K562 (cell line): ENCODE data around the gene POLR3E. TPM values are rescaled to one million over a fixed set of nuclear protein-coding genes. Genes with fewer than 3 reads are reported as not detected.
A peak's percentile ranks its signal among the peaks of the same experiment; 100 is the strongest.

Source experiments
- ATAC-seq: fragments of 200-7000 bp; cut with Tn5 transposase; 3 replicates; pipeline ENCODE4 v1.9.1; 2020; ENCODE audit warnings: moderate library complexity
- BruUV-seq: library from RNA; stranded (reverse); fragments of 400-500 nt; replicated peaks from 2 replicates; lab custom pipeline; 2021; lab: Mats Ljungman, UMichigan
- CTCF ChIA-PET: fragments of 300-600 bp; formaldehyde crosslinking; extraction: SDS; loops from one replicate; lab custom pipeline; 2021; ENCODE audit warnings: low intra/inter-chr PET ratio; lab: Yijun Ruan, JAX
- POLR2A ChIA-PET: fragments of 300-600, 350-650 bp; sonication (Branson Sonifier 250); formaldehyde crosslinking; extraction: SDS; loops from one replicate; lab custom pipeline; 2021; ENCODE audit warnings: antibody characterized with exemption, inconsistent platforms; lab: Yijun Ruan, JAX
- DNase-seq, 4 experiments: peaks; one replicate each; pipeline versions ENCODE4 v3.0.0 to v3.0.0-alpha.2; 2011 to 2018; ENCODE audit warnings: low spot score in 3 of 4, mixed read lengths in 3 of 4; ENCODE audit errors: extremely low read depth in 1 of 4
- FAIRE-seq: peaks from 2 replicates; lab custom pipeline; 2011; peaks lifted over from hg19 to GRCh38; lab: Jason Lieb, UNC
- H2AFZ ChIP-seq: 2 replicates; pipeline ENCODE4 v1.6.0; 2011; ENCODE audit warnings: low read depth, low read length, control low read depth, inconsistent platforms
- H3K27ac ChIP-seq: fragments of 200-600 bp; 3 replicates; pipeline ENCODE4 v1.8.0; 2011; ENCODE audit warnings: low read depth, mild to moderate bottlenecking, control low read depth, inconsistent platforms, low read length, moderate library complexity, mixed read lengths; ENCODE audit errors: extremely low read depth
- H3K27me3 ChIP-seq, 2 experiments: fragments of 300-600 bp in 1 of 2; 2 replicates in 1 of 2; 3 replicates in 1 of 2; pipeline versions ENCODE4 v1.6.0 to v1.8.0; 2011; ENCODE audit warnings: inconsistent platforms in 2 of 2, low read length in 2 of 2, mild to moderate bottlenecking in 1 of 2, mixed read lengths in 1 of 2, moderate library complexity in 1 of 2; ENCODE audit not compliant: control insufficient read depth in 2 of 2, insufficient read depth in 2 of 2
- H3K36me3 ChIP-seq: fragments of 300-600 bp; 3 replicates; pipeline ENCODE4 v1.8.0; 2011; ENCODE audit warnings: mild to moderate bottlenecking, low read length, inconsistent platforms; ENCODE audit not compliant: control insufficient read depth, insufficient read depth
- H3K4me1 ChIP-seq, 2 experiments: fragments of 200-600 bp in 1 of 2; replicated peaks in 1 of 2; 2 replicates in 1 of 2; 3 replicates in 1 of 2; pipeline versions ENCODE4 v1.5.1 to v1.8.0; 2011; ENCODE audit warnings: inconsistent platforms in 2 of 2, low read length in 2 of 2, mild to moderate bottlenecking in 1 of 2, mixed read lengths in 1 of 2, moderate library complexity in 1 of 2; ENCODE audit not compliant: control insufficient read depth in 2 of 2, insufficient read depth in 2 of 2
- H3K4me2 ChIP-seq: 2 replicates; pipeline ENCODE4 v1.6.1; 2011; ENCODE audit warnings: low read length, control low read depth, inconsistent platforms, mixed read lengths; ENCODE audit not compliant: insufficient read depth
- H3K4me3 ChIP-seq: fragments of 200-600 bp; sonication (generic), shearing (Covaris generic); 2 replicates; pipeline ENCODE4 v1.5.1; 2016; ENCODE audit warnings: control low read depth, inconsistent platforms
- H3K79me2 ChIP-seq: fragments of 200-600 bp; 3 replicates; pipeline ENCODE4 v1.8.0; 2011; ENCODE audit warnings: low read length, inconsistent platforms; ENCODE audit not compliant: control insufficient read depth, insufficient read depth
- H3K9ac ChIP-seq, 2 experiments: 2 replicates each; pipeline versions ENCODE4 v1.6.0 to v1.6.1; 2011; ENCODE audit warnings: low read depth in 2 of 2, low read length in 2 of 2, control low read depth in 1 of 2, inconsistent platforms in 1 of 2, mild to moderate bottlenecking in 1 of 2, mixed read lengths in 1 of 2; ENCODE audit not compliant: insufficient read depth in 1 of 2
- H3K9me1 ChIP-seq: one replicate; pipeline ENCODE4 v1.6.0; 2011; ENCODE audit warnings: inconsistent platforms, mild to moderate bottlenecking, low read length, moderate library complexity; ENCODE audit not compliant: control insufficient read depth, insufficient read depth
- H3K9me3 ChIP-seq: replicated peaks from 2 replicates; pipeline ENCODE4 v1.5.1; 2011; ENCODE audit warnings: low read depth, low read length, inconsistent platforms; ENCODE audit not compliant: control insufficient read depth, insufficient read depth
- H4K20me1 ChIP-seq: replicated peaks from 2 replicates; pipeline ENCODE4 v1.6.1; 2011; ENCODE audit warnings: low read length, inconsistent platforms, mixed read lengths; ENCODE audit not compliant: control insufficient read depth, insufficient read depth
- ATF6 ChIP-seq: sonication (generic); formaldehyde crosslinking; IDR thresholded peaks from 2 replicates; pipeline ENCODE4 v1.4.0; 2020; ENCODE audit warnings: mild to moderate bottlenecking, missing genetic modification reagents
- BACH1 ChIP-seq: fragments of 200-800 bp; sonication (Bioruptor generic); IDR thresholded peaks from 2 replicates; pipeline ENCODE4 v1.6.1; 2016; ENCODE audit warnings: missing genetic modification characterization, missing compliant biosample characterization
- C11orf30 ChIP-seq: fragments of 450-650 bp; IDR thresholded peaks from 2 replicates; pipeline ENCODE4 v1.6.1; 2016; ENCODE audit warnings: low read depth, mild to moderate bottlenecking
- CEBPZ ChIP-seq: fragments of 150-350 bp; IDR thresholded peaks from 2 replicates; pipeline ENCODE4 v1.6.1; 2014; ENCODE audit warnings: low read depth, mild to moderate bottlenecking, low read length, borderline replicate concordance
- MAFK ChIP-seq: IDR thresholded peaks from 2 replicates; pipeline ENCODE4 v1.6.1; 2011; ENCODE audit warnings: low read length, improper control_type of control experiment
- PHF20 ChIP-seq: fragments of 450-650 bp; IDR thresholded peaks from 2 replicates; pipeline ENCODE4 v1.6.1; 2018; ENCODE audit not compliant: partially characterized antibody
- TAF1 ChIP-seq: IDR thresholded peaks from 2 replicates; pipeline ENCODE4 v1.6.1; 2011; ENCODE audit warnings: mild to moderate bottlenecking, low read length, moderate library complexity; ENCODE audit not compliant: insufficient read depth, control insufficient read depth, severe bottlenecking; ENCODE audit errors: extremely low read depth
- ZBTB34 ChIP-seq: fragments of 250-450 bp; sonication (Bioruptor Pico); IDR thresholded peaks from 2 replicates; pipeline ENCODE4 v1.8.0; 2021; ENCODE audit warnings: mild to moderate bottlenecking, moderate library complexity
- ZNF184 ChIP-seq: sonication (generic); formaldehyde crosslinking; IDR thresholded peaks from 2 replicates; pipeline ENCODE4 v1.5.0; 2020; ENCODE audit warnings: missing genetic modification reagents
- ZNF444 ChIP-seq: fragments of 250-450 bp; sonication (Bioruptor Pico); IDR thresholded peaks from 2 replicates; pipeline ENCODE4 v1.4.0; 2020; ENCODE audit warnings: mild to moderate bottlenecking, moderate library complexity
- ZNF512 ChIP-seq: IDR thresholded peaks from 2 replicates; pipeline ENCODE4 v1.6.1; 2016; ENCODE audit warnings: missing genetic modification characterization, missing compliant biosample characterization
- ZNF766 ChIP-seq: fragments of 200-800 bp; sonication (Bioruptor generic); conservative IDR thresholded peaks from 2 replicates; pipeline ENCODE4 v1.6.1; 2016; ENCODE audit warnings: missing genetic modification characterization, missing compliant biosample characterization
- WGBS: fragments of 100-300 bp; shearing (Covaris generic); methylation state at CpG from one replicate; pipeline ENCODE4 v1.1.6; 2016; ENCODE audit warnings: low coverage, mixed read lengths; ENCODE audit not compliant: insufficient coverage; ENCODE audit errors: missing lambda C conversion rate; 5-methylcytosine and 5-hydroxymethylcytosine counted together
- in situ Hi-C: fragments of 300-500 bp; cut with MboI; formaldehyde crosslinking; loops from 4 replicates; pipeline ENCODE4 v1.15.0; 2018; ENCODE audit warnings: inconsistent platforms, mixed read lengths
- intact Hi-C: fragments of 100-400 bp; cut with micrococcal nuclease; formaldehyde crosslinking; loops from 2 replicates; pipeline ENCODE4 v1.14.2; 2022
- polyA plus RNA-seq, 8 experiments: library from polyadenylated mRNA; depleted of rRNA in 4 of 8; stranded (reverse) in 5 of 8; unstranded in 3 of 8; fragments of >200 nt; fragmentation: Nextera tagmentation in 2 of 8; fragmentation: Illumina TruSeq in 1 of 8; extraction: Ambion mirVana in 2 of 8; extraction: Trizol in 1 of 8; gene quantifications; 2 replicates each; pipeline versions ENCODE4 v1.2.1 to v1.2.3, GENCODE V29; 2011 to 2014; ENCODE audit warnings: inconsistent platforms in 1 of 8, missing spikeins in 1 of 8
- total RNA-seq, 7 experiments: library from RNA; depleted of rRNA in 6 of 7; stranded (reverse); fragments of >200 nt in 6 of 7; fragmentation: Illumina TruSeq in 2 of 7; extraction: Trizol in 2 of 7; gene quantifications; 2 replicates each; pipeline versions ENCODE4 v1.2.1 to v1.2.3, GENCODE V29; 2011 to 2021; ENCODE audit warnings: low replicate concordance in 1 of 7

Gene POLR3E
- total and polyA plus RNA-seq, 9 of the 15 experiments (the other 6 are each of a cell fraction or from before 2014, with no cell fraction given): 17.7 to 151 (median 82.6) TPM

- Histone ChIP-seq H2AFZ (no peak overlapping the region), H3K27me3 (no peaks in the 10 kb centered on the region), H3K4me3 (no peak overlapping the region), H4K20me1 (no peaks in the 10 kb centered on the region), H3K4me1 (peaks cover 16 to 29% of the 10 kb centered on the region in 2 experiments; a peak in 4 of 5 replicates), H3K9me1 (no peaks in the 10 kb centered on the region), H3K27ac (peak overlapping the region; percentile 36; the same call in 1 of the 3 replicates), H3K9me3 (no peaks in the 10 kb centered on the region), H3K4me2 (no peak overlapping the region), H3K9ac (no peak overlapping the region), H3K79me2 (peaks cover 86% of the 10 kb centered on the region), H3K36me3 (peaks cover 45% of the 10 kb centered on the region; the same call in 2 of the 3 replicates)
- whole genome bisulfite sequencing: 34% methylated on average over 2 of the region's 2 CpGs
- DNase-seq (no peak), FAIRE-seq (no peak), ATAC-seq (no peak)
- POLR2A ChIA-PET: interaction anchor here (1.0 to 1.3 kb wide), 2 partner anchors 9 to 13 kb away, joined by 3 to 5 read pairs; no protein-coding TSS in a partner anchor
- intact Hi-C loops: loop anchor here (5.0 kb wide), 1 partner anchor 173 kb away; no protein-coding TSS in a partner anchor
- no TSS peak for BruUV-seq
- in situ Hi-C loops: no loop called here
- CTCF ChIA-PET: no interaction called here
- TF ChIP-seq PHF20 (no peak), MAFK (peak; percentile 44; the same call in 1 of the 2 replicates), ZNF512 (no peak), ZBTB34 (no peak), ZNF766 (CRISPR knock-in tag) (no peak), ZNF444 (CRISPR knock-in tag) (no peak), TAF1 (no peak), ZNF184 (no peak), CEBPZ (no peak), BACH1 (tag) (peak; percentile 64; the same call in 1 of the 2 replicates), ATF6 (CRISPR knock-in tag) (no peak), C11orf30 (peak; percentile 73)
Measured at GRCh38 chr16:22370038-22370820, 73.0 kb downstream of the POLR3E start.
